ENCODE measurements around the gene ZDHHC4. TPM values are rescaled to one million over a fixed set of nuclear protein-coding genes. Genes with fewer than 3 reads are reported as not detected.

ZDHHC4 gene
- total and polyA plus RNA-seq, 2 donors (not counting 3 experiments of a cell fraction or from before 2014, with no cell fraction given) = 29.9 to 122 TPM

DNA sequence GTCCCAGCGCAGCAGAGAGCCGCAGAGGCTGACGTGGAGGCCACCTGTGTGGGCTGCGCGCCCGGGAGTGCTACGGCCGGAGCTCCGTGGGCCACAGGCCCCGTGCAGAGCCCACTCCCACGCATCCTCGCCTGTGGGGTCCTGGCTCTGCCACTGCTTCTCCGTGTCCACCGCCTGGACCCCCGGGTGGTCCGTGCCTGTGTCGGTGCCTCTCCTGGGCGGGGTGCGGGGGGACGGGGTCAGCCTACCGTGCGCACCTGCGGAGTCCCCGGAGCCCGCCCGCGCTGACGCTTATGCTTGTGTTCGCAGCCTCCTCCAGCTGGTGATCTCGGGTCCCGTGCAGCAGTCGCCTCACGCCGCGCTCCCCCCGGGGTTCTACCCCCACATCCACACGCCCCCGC is 30.4 kb downstream of the ZDHHC4 start:
- CTCF ChIA-PET = no interaction called here
- no TSS peak for BruUV-seq (replicated peaks)

More for the DNA sequence above, 30.4 kb downstream of the ZDHHC4 start:
- DNase-seq (ENCODE audit: low read depth, low spot score) = no peak
- no peak for TF ChIP-seq POLR2A (IDR thresholded peaks at IDR 0.05; ENCODE audit: low read depth, low read length)
- TF ChIP-seq POLR2AphosphoS5 (IDR thresholded peaks at IDR 0.05; ENCODE audit: insufficient read depth, low read depth, low read length) = no peak
- TF ChIP-seq, protein P1, sequence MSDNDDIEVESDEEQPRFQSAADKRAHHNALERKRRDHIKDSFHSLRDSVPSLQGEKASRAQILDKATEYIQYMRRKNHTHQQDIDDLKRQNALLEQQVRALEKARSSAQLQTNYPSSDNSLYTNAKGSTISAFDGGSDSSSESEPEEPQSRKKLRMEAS (IDR thresholded peaks at IDR 0.05; ENCODE audit: insufficient read depth, insufficient read length) = no peak
- TF ChIP-seq, protein P2, sequence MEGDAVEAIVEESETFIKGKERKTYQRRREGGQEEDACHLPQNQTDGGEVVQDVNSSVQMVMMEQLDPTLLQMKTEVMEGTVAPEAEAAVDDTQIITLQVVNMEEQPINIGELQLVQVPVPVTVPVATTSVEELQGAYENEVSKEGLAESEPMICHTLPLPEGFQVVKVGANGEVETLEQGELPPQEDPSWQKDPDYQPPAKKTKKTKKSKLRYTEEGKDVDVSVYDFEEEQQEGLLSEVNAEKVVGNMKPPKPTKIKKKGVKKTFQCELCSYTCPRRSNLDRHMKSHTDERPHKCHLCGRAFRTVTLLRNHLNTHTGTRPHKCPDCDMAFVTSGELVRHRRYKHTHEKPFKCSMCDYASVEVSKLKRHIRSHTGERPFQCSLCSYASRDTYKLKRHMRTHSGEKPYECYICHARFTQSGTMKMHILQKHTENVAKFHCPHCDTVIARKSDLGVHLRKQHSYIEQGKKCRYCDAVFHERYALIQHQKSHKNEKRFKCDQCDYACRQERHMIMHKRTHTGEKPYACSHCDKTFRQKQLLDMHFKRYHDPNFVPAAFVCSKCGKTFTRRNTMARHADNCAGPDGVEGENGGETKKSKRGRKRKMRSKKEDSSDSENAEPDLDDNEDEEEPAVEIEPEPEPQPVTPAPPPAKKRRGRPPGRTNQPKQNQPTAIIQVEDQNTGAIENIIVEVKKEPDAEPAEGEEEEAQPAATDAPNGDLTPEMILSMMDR (IDR thresholded peaks at IDR 0.05; ENCODE audit: extremely low read depth in 1 of 2, insufficient read depth in 1 of 2, low read depth in 1 of 2, low read length in 2 of 2) = no peak
- TF ChIP-seq JUN (IDR thresholded peaks at IDR 0.05; ENCODE audit: borderline replicate concordance, insufficient read depth, insufficient read length, low read depth) = no peak
- TF ChIP-seq EZH2 (IDR thresholded peaks at IDR 0.05; ENCODE audit: borderline replicate concordance, low read depth, low read length, severe bottlenecking) = no peak
- no peak for TF ChIP-seq GATA2 (IDR thresholded peaks at IDR 0.05; ENCODE audit: insufficient read depth, insufficient read length, low read depth, low read length)
- no peak for TF ChIP-seq FOS (IDR thresholded peaks at IDR 0.05; ENCODE audit: borderline replicate concordance, insufficient read depth, low read length)
- TF ChIP-seq MYC (IDR thresholded peaks at IDR 0.05; ENCODE audit: low read depth, low read length) = no peak
- Histone ChIP-seq H4K20me1 (replicated peaks; ENCODE audit: control insufficient read depth, extremely low read depth, insufficient read depth, low read length) (no peaks in the 10 kb centered on the region), H3K9me3 (replicated peaks; ENCODE audit: control insufficient read depth, insufficient read depth, low read length) (no peaks in the 10 kb centered on the region), H3K9me1 (replicated peaks; ENCODE audit: control insufficient read depth, extremely low read depth, insufficient read depth, low read length) (no peaks in the 10 kb centered on the region), H3K27ac (ENCODE audit: insufficient read depth, low read depth, low read length) (no peak overlapping the region), H3K9ac (replicated peaks; ENCODE audit: extremely low read depth, insufficient read depth, low read length) (no peak overlapping the region), H2AFZ (ENCODE audit: low read depth, low read length) (no peak overlapping the region), H3K4me2 (ENCODE audit: insufficient read depth, low read length) (no peak overlapping the region), H3K4me3 (replicated peaks in 1 of 3; ENCODE audit: insufficient read depth in 1 of 3, low read depth in 1 of 3, low read length in 3 of 3) (no peak overlapping the region), H3K79me2 (ENCODE audit: control insufficient read depth, insufficient read depth, low read length) (no peaks in the 10 kb centered on the region), H3K4me1 (ENCODE audit: control insufficient read depth, extremely low read depth, insufficient read depth, low read length) (no peaks in the 10 kb centered on the region), H3K36me3 (ENCODE audit: control insufficient read depth in 2 of 2, extremely low read depth in 1 of 2, insufficient read depth in 2 of 2, low read length in 2 of 2) (peaks cover 1 to 5% of the 10 kb centered on the region in 2 experiments), H3K27me3 (ENCODE audit: control insufficient read depth in 2 of 2, insufficient read depth in 2 of 2, low read length in 2 of 2) (no peaks in the 10 kb centered on the region)
- POLR2A ChIA-PET = no interaction called here
- intact Hi-C loops (cut with micrococcal nuclease) = no loop called here
- no peak for FAIRE-seq
- dilution Hi-C loops (cut with MboI; ENCODE audit: extremely low pct_ligation_motif_present, low sequenced_read_pairs) = no loop called here

All from endothelial cell of umbilical vein (primary cell).